Left colon (tissue), 2 donors: ENCODE results near the gene ZNF410. TPM values are rescaled to one million over a fixed set of nuclear protein-coding genes. Genes with fewer than 3 reads are reported as not detected.

Experiments
- ATAC-seq: fragments of 200-7000 bp; cut with Tn5 transposase; one replicate; pipeline ENCODE4 v1.9.1; 2020; ENCODE audit warnings: mild to moderate bottlenecking, moderate library complexity
- DNase-seq, 2 donors: peaks; one replicate each; pipeline ENCODE4 v3.0.0-alpha.2; 2020
- intact Hi-C, 2 donors: fragments of 100-400 bp; cut with DNase I in 1 of 2; cut with micrococcal nuclease in 1 of 2; formaldehyde crosslinking; loops; one replicate each; pipeline versions ENCODE4 v1.11.2 to v1.14.0; 2022; cut with DNase I, micrococcal nuclease
- total RNA-seq, 2 donors: library from RNA; stranded (reverse); fragmentation: NEBNext Ultra II Directional; extraction: Animal tissue kit (Norgen Biotek cat#: 25700); gene quantifications; one replicate each; pipeline ENCODE4 v1.2.1, GENCODE V29; 2021
- donor health status: DM: no; HTN: no; CAD: no.
- donor health status: DM: yes; HTN: yes; CAD: no.

Gene ZNF410
- total RNA-seq, 2 donors from 2014 or later = 40.1 to 40.2 TPM

DNA sequence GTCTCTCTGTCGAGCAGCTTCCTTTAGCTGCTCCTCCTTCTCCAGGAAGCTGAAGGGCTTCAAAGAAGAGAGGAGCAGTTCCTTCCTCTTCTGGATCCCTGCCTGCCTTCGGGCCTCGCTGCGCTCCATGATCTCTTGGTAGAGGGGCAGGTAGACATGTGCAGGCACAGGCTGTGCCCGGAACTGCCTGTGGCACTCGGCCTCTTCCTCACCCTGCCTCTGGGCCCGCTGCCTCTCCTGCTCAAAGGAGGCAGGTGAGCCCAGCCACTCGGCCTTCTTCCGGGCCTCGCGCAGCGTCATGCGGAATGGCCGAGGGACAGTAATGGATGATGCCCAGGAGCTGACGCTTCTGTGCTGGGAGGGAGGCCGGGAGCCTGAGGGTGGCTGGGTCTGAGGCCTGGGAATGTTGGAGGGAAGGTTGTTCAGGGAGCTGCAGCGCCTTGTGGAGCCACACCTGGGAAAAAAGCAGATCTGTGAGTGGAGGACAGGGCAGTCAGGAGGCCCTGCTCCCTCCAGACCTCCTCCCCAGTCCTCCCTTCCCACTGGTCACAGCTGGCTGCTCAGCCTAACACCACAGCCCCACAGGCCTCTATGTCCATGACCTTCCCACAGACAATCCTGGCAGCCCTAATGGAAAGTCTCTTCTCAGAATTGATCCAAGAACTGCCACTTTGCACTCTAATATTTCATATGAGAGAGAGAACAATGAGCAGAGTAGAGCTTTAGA is 57.9 kb downstream of the ZNF410 start:
- intact Hi-C loops = no loop called here
- peak; percentile 58 for ATAC-seq
- DNase-seq = peak; percentile 34 to 35

DNA sequence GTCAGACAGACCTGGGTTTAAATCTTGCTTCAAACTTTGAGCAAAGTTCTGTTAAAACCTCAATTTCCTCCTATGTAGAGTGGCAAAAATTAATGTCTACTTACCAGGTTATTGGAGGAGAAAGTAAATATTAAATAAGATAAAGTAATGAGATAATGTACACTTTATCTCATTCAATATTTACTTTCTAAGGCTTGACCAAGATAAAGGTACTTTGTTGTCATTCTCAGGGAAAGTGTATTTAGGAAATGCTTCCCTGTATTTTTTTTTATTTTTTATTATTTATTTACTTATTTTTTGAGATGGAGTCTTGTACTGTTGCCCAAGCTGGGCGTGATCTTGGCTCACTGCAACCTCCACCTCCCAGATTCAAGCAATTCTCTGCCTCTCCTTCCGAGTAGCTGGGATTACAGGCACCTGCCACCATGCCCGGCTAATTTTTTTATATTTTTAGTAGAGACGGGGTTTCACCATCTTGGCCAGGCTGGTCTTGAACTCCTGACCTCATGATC is 58.6 kb downstream of the ZNF410 start:
- intact Hi-C loops = no loop called here
- ATAC-seq = peak; percentile 45
- peak; percentile 60 to 68 for DNase-seq

DNA sequence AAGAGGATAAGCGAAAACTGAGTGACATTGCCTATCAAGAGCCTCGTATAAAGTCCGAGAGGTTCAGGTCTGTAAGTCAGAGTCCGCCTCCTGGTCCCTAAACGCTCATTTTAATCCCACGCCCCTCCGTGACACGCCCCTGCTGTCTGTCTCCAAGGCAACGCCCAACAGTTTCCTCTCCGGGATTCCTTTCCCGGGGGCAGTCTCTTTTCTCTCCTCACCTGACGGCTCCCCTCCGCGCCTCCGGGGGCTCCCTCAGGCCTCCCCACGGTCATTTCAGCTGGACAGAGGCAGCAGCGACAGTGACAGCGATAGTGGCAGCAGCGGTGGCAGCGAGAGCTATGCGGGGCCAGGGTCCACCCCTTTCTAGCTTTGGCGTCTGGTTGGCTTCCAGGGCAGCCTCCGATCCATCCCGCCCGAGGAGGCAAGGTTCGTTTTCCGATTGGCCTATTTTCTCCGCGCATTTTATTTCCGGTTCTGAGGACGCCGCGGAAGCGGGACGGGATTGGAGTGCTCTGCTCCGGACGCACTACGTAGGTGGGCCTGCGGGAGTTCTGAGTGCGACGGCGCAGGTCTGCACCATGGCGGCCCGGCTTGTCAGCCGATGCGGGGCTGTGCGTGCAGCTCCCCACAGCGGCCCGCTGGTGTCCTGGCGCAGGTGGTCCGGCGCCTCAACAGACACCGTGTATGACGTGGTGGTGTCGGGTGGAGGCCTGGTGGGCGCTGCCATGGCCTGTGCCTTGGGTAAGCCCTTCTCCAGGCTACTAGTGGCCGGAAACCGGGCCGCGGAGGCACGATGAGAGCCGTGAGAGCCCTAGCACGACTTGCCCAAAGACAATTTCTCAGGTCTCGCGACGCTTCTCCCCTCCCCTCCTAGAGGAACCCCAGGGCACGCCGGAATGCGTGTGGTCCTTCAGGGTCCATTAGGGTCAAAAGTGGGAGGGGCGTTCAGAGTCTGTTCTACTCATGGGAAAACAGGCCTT is 63.4 kb downstream of the ZNF410 start, which contains the start of the genes COQ6 and FAM161B:
TSS of gene COQ6 (plus strand) at position 551 of the 983 bp plus-strand sequence. CDS start at position 582, 31 bp downstream.
TSS of gene FAM161B (minus strand) at position 343 of the 983 bp plus-strand sequence. CDS start at position 275, 68 bp downstream.
- DNase-seq (peak; percentile 93 to 96), ATAC-seq (peak; percentile 83)
- intact Hi-C loops = no loop called here

GRCh38 chr14:73953731-73954130 is 67.1 kb downstream of the ZNF410 start:
- intact Hi-C loops = no loop called here
- ATAC-seq (no peak), DNase-seq (no peak)

GRCh38 chr14:73955674-73956073 is 69.0 kb downstream of the ZNF410 start:
- intact Hi-C loops = no loop called here
- DNase-seq = no peak
- no peak for ATAC-seq

GRCh38 chr14:73958591-73958990 is 71.9 kb downstream of the ZNF410 start:
- intact Hi-C loops = no loop called here
- ATAC-seq = peak; percentile 26
- no peak for DNase-seq

- intact Hi-C loops = no loop called here
- ATAC-seq (peak; percentile 58), DNase-seq (no peak)
Measured at GRCh38 chr14:73961192-73961591, 74.5 kb downstream of the ZNF410 start.

GRCh38 chr14:73965216-73965615 is 78.6 kb downstream of the ZNF410 start:
- no peak for ATAC-seq
- intact Hi-C loops = no loop called here

GRCh38 chr14:73968885-73969284 is 82.2 kb downstream of the ZNF410 start:
- intact Hi-C loops = no loop called here
- DNase-seq (no peak), ATAC-seq (no peak)

More at GRCh38 chr14:73965216-73965615, 78.6 kb downstream of the ZNF410 start:
- no peak for DNase-seq

- ATAC-seq = peak; percentile 13
- no peak for DNase-seq
- intact Hi-C loops = no loop called here
Measured at GRCh38 chr14:73973497-73973896, 86.8 kb downstream of the ZNF410 start.

GRCh38 chr14:73976125-73976524 is 89.5 kb downstream of the ZNF410 start:
- intact Hi-C loops = no loop called here
- no peak for DNase-seq
- ATAC-seq = peak; percentile 50

DNA sequence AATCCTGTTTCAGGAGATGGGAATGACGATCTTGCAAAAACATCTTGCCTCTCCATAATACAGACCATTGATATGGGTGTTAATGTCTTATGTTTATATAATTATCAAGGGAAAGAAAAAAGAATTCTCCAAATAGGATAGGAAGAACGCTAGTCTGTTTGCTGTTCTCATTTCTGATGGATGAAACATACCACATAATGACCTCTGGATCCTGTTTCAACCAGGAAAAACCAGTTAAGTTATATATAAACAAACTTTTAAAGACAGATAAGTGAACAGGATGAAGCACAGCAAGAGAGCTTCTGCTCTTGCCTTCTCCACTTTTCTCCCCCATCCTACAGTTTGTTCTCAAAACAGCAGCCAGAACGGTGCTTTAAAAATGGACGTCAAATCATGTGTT is 91.2 kb downstream of the ZNF410 start:
- DNase-seq (no peak), ATAC-seq (peak; percentile 67)
- intact Hi-C loops = no loop called here

Other genes starting within 250 kb of the ZNF410 start
- gene DNAL1, start 241.9 kb upstream of the ZNF410 start, total RNA-seq = 1 to 10 TPM; 6.3 to 6.4 TPM
- gene PNMA1, start 172.5 kb upstream of the ZNF410 start, total RNA-seq = 10 to 100 TPM; 15.3 to 47.1 TPM
- 10 to 100 TPM; 14.7 to 16.0 TPM for gene PTGR2, start 35.0 kb upstream of the ZNF410 start, total RNA-seq
- 1 to 10 TPM; 4.6 to 5.9 TPM for gene FAM161B, start 63.2 kb downstream of the ZNF410 start, total RNA-seq
- 10 to 100 TPM; 18.5 to 21.5 TPM for gene COQ6, start 63.4 kb downstream of the ZNF410 start, total RNA-seq
- 100 to 1,000 TPM; 201 to 203 TPM for gene ENTPD5, start 132.4 kb downstream of the ZNF410 start, total RNA-seq
- 1 to 10 TPM; 3.1 to 4.5 TPM for gene BBOF1, start 132.5 kb downstream of the ZNF410 start, total RNA-seq
- 10 to 100 TPM; 29.4 to 47.1 TPM for gene ALDH6A1, start 197.6 kb downstream of the ZNF410 start, total RNA-seq
- 1 to 10 TPM; 5.0 to 6.3 TPM for gene LIN52, start 198.1 kb downstream of the ZNF410 start, total RNA-seq